Activated CD8-positive, alpha-beta memory T cell treated with anti-CD3 and anti-CD28 coated beads for 48 hours (primary cell): ENCODE measurements around the gene CKB.

Source experiments
- DNase-seq, 3 experiments: peaks; one replicate each; pipeline ENCODE4 v3.0.0-alpha.2; 2020; ENCODE audit warnings: low read depth in 2 of 3, low spot score in 2 of 3

CKB gene

DNA sequence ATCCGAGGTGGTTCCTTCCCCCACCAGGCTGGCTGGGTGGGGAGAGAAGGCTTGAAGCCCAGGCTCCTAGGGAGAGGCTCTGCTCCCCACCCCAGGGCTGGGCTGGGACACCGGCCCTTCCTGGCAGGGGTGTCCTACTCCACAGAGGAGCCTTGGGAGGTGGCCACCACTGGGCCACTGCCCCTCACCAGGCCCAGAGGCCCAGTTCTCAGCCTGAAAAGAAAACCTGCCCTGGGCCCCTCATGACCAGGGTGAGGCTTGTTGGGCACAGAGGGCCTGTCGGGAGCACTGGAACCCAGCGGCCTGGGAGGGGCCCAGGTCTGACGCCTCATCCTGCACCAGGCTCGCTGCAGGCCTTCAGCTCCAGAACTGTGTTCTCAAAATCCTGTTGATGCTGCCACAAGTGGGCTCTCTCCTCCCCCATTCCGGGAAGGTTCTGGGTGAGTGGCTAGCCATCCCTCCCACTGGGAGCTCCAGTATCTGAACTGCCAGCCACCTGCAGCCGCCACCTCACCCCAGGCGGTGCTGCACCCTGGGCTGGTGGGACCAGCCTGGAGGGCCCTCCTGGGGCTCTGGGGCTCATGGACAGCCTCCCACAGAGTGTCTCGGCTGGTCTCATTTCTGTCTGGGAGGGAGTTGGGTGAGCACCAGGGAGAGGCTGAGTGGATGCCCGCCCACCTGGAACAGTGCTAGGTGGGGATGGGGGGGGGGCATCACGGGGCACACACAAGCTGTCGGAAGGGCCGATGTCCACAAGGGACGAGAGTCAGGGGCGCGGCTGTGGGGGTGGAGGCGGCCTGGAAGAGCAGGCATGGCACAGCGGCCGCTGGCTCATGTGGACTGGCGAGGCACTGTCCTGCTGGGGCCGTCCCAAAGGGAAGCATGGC lies 28.1 kb upstream of the CKB start:
- DNase-seq: no peak

DNA sequence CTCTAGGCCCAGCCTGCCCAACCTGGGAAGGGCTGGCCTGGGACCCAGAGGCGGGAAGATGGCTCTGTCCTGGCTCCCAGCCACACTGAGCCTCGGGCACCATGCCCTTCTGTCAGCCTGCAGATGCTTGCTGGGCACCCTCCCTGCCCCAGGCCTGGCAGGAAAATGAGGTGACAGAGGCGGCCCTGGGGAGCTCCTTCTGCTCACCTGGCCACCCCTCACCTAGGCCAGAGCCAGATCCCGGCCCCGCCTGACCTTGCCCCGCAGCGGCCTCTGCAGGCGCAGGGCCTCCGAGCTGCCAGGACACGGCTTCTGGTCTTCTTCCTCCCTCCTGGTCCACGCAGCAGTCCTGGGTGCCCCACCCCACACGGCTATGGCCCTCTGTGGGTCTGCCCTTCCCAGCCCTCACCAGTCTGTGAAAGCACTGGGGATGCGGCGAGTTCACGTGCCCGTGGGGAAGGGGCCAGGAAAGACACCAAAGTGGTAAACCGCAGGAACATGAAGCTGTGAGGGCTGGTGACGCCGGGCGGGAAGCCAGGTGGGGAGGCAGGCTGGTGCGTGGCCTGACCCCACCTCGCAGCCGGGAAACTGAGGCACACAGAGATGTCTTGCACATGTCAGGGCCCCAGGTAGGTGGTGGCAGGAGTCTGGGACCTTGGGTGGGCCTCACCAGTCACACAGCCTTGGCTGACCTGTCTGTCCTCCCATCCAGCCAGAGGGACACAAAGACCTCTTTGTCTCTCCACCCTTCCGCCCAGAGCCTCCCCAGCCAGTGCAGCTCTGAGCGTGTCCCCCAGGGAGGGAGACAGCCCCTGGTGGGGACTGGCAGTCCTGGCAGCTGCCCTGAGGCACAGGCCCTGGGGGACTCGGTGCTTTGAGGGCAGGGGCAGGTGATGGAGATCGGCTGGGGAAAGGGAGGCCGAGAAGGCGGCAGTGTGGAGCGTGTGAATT lies 27.0 kb upstream of the CKB start:
- no peak for DNase-seq

DNA sequence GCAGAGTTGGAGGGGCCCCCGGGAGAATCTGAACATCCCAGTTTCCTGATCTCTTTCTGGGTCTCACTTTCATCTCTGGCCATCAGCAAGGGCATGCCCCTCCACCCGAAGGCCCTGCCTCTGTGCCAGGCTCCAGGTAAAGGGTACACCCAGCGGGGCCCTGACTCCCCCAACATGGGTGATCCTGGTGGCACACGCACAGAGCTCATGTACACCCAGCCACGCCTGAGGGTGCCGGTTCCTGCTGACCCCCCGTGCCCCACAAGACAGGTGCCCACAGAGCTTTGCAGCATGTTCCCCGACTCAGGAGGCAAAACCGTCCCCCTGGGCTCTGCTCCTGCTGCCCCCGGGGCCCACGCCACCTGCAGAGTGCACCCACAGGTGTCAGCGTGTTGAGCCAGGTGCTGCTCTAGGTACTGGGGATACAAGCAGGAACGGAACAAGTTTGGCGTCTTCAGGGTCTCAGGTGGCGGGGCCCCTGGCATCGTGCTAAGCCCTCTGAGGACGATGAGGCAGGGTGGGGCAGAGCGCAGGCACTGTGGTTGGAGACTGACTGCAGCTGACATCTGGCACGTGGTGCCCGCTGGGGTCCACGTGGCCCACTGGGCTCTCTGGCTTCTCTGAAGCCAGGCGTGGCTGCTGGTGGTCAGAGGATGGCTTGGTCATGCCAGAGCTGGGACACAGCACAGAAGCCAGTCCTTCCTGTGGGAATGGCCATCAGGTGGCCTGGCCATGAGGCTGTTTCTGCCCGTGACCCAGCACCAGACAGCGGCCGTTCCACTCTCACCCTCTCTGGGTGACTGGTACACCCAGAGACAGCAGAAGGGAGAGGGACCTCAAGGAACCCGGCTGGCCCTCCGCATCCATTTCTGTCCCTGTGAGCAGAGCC lies 26.1 kb upstream of the CKB start:
- no peak for DNase-seq

DNA sequence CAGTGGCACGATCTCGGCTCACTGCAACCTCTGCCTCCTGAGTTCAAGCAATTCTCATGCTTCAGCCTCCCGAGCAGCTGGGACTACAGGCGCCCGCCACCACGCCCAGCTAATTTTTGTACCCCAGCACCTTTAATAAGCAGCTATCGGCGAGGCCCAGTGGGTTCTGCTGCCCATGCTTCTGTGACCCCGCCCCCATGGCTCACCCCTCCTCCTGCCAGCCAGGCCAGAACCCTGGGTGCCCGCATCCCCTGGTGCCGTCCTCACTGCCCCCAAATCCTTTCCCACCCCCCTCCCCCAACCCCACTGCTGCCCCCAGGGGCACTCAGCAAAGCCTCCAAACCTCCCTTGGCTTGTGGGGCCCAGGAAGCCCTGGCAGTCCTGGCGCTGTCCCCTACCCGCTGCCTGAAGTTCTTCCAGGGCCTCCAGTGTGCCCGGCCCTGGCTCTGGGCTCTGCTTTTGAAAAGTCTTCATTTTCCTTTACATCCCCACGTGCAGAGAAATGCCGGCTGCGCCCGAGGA lies 25.4 kb upstream of the CKB start:
- no peak for DNase-seq

DNA sequence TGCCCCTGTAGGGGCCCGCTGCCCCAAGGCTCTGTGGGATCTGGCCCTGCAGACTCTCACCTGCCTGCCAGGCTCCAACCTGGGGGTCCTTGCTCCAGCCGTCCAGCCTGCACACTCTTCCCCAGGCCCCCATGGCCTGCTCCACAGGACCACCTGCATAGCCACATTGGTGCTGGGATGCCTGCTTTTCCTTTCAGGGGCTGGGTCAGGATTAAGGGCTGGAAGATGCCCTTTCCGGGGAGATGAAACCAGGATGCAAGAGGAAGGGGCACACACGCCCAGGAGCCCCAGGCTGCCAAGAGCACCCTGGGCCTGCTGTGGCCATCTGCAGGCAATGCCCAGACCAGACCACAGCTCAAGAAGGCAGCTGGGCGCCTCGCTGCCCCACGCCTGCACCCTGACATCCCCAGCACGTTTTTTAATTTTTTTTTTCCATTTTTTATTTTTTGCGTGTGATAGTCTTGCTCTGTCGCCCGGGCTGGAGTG lies 24.9 kb upstream of the CKB start:
- no peak for DNase-seq

DNA sequence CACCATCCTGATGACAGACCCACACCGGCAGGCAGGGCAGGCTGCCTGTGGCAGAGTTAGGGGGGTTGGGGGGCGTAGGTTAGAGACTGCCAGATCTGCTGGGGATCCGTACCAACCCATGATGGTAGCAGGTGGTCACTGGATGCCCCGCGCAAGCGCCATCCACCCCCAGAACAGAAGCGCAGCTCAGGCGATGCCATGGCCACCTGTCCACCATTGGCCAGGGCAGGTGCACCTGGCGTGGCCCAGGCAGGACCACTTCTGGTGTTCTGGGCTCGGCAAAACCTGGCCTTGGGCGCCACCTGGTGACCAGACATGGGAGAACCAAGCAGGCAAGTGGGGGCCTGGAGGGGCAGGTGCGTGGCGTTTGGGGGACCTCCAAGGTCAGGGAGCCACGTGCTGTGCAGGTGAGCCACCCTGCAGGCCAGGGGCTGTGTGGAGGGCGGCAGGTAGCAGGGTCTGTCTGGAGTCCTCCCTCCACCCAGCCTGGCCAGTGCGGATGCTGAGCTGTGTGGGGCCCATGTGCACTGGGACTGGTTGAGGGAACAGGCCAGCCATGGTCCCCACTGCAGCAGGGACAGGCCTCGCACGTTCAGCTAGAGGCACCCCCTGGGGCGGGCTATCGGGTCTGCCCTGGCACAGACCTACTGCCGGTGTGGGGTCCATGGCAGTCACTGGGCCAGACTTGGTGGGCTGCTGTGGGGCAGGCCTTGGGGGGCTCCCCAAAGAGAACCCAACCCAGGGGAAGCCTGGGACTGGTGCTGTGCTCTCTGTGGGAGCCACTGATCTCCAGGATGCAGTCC lies 24.2 kb upstream of the CKB start:
- peak; percentile 49 to 67 (median 58) for DNase-seq

DNA sequence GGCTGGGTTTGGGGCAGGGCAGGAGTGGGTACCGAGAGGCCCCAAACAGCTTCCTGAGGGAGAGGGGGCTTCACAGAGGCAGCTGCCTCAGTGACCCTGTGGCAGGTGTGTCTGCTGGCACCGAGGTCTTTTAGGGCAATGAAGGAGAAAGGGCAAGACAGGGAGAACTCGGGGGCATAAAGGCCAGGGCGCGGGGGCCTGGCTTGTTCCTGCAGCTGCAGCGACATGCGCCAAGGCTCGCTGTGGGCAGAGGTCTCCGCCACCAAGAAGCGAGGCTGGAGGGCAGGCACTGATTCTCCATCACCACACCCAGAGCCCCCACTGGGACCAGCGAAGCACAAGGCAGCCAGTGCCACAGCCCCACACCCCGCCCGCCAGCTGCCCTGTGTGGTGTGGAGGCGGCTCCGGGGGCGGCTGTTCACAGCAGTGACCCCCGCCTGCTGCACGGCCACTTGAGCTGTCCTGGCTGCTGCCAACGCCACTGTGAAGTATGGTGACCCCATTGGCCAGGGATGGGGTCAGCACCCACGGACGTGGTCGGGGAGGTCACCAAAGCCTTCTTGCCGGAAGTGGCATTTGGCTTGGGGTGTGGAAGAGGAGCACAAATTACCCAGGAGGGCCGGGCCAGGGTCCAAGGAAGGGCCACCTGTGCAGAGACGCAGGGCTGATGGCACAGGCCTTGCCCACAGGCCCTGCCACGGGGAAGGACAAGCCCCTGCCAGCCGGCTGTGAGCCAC lies 23.5 kb upstream of the CKB start:
- DNase-seq: no peak

DNA sequence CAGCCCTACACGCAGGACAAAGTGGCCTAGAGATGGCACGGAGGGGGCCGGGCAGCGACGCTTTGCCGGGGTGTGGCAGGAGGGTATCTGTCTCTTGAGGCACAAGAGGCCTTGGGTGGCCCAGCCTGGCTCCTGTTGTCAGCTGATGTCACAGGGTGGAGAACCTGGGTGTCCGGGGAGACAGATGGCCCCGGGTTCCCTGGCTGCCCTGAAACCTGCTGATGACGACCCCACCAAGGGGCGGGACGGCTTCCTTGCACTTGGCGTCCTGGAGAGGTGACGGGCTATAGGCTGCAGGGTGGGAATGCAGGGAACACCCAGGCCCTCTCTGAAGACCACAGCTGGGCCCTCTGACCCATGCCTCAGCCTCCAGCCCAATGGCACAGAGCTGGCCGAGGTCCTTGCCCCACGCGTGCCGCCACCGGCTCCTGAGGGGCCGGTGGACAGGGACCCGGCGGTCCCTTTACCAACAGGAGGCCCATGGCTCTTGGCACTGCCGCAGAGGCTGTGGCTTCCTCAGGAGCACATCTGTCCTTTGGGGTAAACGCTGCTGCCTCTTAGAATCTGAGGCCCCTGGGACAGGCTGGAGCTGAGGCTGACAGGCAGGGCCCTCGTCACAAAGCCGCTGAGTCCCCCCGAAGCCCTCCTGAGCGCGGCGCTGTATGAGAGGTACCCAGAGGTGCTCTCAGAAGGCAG lies 22.7 kb upstream of the CKB start:
- DNase-seq: no peak

DNA sequence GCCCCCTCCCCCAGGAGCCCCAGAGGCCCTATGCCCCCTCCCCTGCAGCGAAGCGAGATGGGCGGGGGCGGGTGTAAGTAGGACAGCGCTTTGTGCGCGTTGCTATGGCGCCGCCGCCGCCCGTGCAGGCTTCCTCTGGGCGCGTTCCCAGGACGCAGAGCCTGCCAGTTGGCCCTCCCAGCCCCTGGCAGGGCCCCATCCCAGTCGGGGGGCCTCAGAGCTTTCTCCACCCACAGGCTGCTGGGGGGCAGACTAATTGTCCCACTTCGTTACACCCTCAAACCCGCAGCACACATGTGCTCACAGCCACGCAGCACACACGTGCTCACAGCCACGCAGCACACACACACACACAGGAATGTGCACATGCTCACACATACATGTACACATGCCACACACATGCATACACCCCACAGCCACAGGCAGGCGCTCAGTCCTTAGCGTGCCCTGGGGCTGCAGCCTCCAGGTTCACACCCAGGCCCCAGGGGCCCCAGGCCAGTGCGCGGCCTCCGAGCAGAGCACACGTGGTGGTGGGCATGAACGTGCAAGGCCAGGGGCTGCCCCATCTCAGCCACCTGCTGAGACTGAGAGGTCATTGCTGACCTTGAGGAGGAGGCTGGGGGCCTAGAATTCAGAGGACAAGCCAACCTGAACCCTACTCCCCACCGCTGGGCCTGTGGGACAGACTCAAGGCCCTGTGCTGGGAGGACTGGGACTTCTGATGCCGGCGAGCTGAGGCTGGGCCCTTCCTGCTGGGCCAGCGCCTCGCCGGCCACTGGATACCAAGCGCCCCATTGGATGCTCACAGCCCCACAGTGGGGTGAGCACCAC lies 22.0 kb upstream of the CKB start:
- no peak for DNase-seq

DNA sequence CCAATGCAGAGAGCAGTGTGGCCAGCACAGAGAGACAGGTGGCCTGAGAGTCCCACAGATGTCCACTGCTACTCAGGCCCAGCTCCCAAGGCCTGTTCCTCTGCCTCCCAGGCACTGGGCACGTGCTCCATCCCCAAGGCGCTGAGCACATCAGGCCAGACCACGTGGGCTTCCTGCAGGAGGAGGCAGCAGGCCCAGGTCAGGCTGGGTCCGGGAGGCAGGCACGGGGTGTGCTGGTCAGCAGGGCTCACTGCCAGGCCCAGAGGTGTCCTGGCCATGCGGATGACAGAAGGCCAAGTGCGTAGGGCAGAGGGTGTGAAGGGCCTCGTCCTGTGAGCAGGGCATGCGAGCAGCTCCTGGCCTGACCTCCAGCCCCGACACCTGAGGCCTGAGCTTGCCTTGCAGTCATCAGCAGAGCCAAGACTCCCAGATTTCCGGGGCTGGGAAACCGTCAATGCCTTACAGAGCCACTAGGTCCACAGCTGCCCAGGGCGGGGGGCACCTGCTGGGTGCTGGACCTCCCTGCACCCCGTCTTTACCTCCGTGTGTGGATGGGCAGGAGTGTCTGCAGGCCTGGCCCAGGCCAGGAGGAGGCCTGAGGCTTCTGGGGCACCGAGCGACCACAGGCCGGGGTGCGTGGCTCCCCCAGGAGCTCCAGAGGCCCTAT lies 21.2 kb upstream of the CKB start:
- DNase-seq: no peak

DNA sequence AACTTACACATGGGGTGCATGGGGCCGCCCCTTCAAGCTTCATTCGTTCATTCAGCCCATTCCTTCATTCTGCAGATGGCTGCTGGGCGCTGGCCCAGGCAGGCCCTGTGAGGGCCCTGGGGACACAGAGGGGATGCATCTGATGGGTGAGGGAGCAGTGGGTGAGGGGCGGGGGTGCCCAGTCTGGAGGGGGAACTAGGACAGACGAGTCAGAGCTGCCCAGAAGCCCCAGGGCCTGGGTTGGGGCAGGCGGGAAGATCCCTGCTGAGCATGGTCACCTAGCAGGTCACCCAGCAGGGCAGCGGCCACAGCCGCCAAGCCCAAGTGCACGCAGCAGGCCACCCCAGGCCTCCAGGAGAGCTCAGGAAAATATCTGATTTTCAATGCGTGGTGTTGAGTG lies 20.5 kb upstream of the CKB start:
- no peak for DNase-seq

DNA sequence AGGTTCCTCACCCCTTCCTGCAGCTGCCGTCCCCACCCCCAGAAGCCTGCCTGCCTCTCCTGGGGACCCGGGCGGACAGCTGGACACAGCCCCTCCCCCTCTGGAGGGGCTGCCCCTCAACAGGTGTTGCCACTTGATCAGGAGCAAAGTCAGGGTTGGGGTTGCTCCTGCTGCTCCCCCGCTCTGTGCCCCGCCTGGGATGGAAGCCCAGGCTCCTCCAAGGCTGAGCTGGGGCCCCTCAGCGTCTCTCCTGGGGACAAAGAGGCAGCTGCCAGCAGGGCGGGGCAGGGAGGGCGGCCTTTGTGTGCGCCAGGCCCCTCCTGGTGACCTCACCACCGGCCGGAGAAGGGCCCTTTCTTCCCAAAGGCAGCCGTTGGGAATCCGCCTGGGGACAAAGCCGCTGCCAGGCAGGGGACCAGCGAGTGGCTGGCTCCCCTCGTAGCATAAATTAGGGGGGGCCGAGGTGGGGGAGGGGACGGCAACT lies 20.0 kb upstream of the CKB start:
- DNase-seq: no peak

DNA sequence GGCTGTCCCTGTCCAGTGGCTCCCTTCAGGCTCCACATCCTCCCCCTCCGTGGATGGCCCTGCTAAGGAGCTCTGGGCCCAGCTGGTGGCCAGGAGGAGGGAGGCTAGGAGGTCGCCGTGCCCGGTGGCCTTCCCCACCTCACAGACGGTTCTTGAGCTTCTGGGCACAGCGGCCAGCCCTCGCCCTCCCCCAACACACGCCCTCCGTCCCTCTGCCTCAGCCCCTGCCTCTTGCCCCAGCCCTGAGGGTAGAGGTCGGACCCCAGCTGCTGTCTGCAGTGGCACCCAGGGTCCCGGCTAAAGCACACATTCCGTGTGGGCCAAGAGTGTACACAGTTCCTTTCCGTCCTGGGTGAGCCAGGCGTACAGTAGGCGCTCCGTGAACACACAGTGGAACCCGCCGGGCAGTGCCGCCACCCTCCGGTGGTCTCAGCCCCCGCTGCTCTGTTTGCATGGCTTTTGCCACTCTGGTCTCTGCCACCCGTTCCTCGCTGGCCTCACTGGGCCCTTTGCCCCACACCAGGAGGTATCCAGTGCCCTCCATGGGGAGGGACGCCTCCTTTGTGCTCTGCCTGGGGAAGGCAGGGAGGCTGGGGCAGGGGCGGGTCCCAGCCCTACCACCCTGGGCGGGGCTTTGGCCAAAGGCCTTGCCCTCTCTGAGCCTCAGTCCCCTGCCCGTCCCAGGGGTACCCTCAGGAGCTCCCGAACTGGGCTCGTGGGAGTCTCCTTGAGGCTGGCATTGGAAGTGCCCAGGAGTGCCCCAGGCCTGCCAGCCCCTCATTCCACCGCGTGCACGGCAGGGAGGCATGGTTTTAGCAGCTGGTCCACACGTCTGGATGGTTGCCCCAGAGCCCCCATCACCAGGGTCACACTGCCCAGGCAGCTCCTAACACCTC lies 19.3 kb upstream of the CKB start:
- no peak for DNase-seq

DNA sequence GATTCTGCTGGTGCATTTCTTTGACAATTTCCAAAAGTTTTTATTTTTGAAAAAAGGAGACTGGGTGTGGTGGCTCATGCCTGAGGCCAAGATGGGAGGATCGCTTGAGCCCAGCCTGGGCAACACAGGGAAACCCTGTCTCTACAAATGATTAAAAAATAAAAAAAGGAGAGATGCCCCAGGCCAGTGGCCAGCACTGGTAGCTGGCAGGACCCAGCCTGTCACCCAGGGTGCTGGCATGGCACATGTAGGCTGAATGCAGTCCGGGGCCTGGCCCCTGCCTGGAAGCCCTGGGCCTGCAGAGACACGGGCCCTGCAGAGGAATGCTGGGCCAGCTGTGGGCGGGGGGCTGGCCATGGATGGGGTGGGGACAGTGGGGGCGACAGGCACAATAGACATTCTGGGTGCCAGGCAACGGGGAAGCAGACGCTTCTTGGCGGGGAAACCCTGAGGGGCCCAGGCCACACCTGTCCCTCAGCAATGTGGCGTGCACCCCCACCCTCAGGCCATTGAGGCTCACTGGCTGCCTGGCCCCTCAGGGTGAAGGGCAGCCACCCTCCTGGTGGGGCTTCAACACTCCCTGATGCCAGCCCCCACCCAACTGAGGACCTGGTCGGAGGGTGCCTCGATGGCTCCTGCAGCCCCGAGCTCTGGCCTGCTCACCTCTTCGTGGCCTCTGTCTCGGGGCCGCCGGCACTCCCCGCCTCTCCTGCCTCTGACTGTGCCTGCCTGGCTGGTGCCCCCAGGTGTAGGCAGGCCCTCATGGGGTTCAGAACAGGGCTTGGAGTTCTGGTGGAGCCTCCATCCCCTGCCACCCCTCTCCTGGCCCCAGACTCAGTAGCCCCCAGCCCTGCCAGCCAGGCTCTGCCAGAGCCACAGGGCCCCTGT lies 18.4 kb upstream of the CKB start:
- DNase-seq: no peak
